GM12801 (cell line): ENCODE measurements around the gene PDCD1.

Source experiments
- TF ChIP-seq, protein P1 (sequence below): IDR thresholded peaks from one replicate; pipeline ENCODE4 v1.5.1; 2011; ENCODE audit warnings: control low read depth; ENCODE audit not compliant: insufficient read length; ENCODE audit errors: extremely low read depth

PDCD1 gene

DNA sequence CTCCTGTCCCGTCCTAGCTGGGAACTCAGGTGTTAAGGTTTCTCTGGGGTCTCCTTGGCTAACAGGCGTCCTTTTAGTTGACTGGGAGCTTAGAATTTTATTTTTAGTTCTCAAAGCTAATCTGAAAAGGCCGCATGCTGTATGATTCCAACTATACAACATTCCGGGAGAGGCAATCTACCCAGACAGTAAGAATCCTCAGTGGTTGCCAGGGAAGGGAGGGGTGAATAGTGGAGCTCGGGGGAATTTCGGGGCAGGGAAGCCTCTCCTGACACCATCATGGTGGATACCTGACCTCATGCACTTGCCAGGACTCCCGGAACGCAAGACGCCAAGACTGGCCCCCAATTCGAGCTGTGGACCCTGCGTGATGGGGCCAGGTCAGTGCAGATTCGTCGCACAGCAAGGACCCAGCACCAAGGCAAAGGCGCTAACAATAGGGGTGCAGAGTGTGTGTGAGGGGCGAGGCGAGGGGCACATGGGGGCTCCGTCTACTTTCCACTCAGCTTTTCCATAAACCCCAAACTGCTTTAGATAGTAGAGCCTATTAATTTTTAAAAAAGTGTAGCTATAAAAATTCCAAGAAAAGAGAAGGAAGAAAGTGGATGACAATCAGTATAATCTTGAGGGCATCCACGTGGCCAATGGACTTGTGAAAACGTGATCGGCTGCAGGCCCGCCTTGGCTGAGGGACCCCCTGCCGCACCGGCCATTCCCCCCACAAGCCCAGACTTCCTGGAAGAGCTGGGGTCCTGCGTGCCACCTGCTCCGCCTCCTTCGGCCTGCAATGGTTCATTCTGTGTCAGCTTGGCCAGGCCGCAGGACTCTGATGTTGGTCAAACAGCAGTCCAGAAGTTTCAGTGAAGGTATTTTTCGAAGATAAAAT is 17.3 kb downstream of the PDCD1 start:
- TF ChIP-seq, protein P1, sequence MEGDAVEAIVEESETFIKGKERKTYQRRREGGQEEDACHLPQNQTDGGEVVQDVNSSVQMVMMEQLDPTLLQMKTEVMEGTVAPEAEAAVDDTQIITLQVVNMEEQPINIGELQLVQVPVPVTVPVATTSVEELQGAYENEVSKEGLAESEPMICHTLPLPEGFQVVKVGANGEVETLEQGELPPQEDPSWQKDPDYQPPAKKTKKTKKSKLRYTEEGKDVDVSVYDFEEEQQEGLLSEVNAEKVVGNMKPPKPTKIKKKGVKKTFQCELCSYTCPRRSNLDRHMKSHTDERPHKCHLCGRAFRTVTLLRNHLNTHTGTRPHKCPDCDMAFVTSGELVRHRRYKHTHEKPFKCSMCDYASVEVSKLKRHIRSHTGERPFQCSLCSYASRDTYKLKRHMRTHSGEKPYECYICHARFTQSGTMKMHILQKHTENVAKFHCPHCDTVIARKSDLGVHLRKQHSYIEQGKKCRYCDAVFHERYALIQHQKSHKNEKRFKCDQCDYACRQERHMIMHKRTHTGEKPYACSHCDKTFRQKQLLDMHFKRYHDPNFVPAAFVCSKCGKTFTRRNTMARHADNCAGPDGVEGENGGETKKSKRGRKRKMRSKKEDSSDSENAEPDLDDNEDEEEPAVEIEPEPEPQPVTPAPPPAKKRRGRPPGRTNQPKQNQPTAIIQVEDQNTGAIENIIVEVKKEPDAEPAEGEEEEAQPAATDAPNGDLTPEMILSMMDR = no peak

DNA sequence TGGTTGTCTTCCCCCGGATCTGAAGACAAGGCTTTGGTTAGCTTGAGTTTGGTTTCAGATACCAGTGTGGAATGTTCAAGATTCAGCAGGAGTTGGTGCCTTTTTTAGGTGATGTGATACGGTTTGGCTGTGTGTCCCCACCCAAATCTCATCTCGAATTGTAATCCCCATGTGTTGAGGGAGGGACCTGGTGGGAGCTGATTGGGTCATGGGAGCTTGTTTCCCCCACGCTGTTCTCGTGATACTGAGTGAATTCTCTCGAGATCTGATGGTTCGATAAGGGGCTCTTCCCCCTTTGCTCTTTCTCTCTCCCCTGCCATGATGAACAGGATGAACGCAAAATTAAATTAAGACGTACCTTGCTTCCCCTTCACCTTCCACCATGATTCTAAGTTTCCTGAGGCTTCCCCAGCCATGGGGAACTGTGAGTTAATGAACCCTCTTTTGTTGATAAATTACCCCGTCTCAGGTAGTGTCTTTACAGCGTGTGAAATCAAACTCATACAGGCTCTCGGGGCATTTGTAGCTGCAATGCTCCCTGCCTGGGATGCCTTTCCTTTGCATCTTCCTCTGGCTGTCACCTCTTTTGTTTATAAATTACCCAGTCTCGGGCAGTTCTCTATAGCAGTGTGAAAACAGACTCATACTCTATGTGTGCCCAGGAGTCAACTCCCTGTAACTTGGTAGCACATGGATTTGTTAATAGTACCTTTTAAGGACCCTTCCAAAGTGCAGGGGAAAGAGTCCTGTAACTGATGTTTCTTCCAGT is 21.3 kb downstream of the PDCD1 start:
- TF ChIP-seq, protein P1 = no peak

DNA sequence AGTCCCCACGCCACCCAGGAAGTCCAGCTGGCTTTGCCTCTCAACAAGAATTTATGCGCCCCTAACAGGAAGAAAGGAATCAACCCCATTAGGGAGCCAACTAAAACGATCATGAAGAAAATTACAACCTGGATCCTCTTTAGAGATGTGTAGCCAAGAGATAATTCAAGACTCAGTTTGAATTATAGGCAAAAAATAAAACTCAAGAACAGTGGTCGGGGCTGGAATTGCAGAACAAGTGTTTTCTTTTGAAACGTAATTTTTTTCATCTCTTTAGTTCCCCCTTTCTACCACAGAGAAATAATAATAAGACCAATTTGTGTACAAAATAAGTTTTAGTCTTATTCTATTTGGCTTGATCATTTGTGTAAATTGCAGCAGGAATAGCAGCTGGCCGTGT is 22.4 kb downstream of the PDCD1 start:
- TF ChIP-seq, protein P1 = no peak

DNA sequence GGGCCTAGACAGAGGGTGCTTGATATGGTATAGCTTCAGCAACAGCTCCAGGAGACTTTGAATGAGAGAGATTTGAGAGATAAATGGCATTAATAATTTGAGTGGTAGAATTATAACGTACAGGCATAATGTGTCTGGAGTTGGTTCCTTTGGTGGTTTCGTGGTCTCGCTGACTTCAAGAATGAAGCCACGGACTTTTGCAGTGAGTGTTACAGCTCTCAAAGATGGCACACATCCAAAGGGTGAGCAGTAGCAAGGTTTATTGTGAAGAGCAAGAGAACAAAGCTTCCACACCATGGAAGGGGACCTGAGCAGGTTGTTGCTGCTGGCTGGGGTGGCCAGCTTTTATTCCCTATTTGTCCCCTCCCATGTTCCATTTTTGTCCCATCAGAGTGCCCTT is 23.1 kb downstream of the PDCD1 start:
- TF ChIP-seq, protein P1 = no peak

DNA sequence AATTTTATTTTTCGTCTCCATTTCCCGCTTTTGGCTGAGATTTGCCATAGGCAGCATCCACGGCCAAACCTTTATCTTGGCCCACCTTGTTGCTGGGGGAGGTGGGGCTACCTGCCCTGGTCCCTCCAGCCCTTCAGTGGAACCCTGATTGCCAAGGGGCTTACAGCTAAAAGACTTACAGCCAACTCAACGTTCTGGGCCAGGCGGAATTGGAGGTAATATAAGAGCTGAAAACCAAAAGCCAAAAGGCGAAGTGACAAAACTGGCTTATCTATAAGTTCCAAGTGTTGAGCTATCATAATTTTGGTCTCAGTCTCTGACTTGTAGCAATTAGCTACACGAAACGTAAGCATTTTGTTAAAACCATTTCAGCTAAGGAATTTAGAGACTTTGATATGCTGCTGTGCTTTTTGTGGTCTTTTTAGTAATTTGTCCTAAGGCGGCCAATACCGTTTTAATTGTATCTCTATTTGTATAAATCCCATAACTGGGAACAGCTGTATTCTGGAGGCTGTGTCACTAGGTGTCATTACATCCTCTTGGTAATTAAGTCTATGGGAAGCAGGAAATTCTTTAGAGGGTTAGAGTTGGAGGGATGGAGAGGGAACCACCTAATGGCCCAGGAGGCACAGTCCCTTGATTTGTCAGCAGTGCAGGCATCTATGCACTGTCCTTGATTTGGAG is 24.0 kb downstream of the PDCD1 start:
- TF ChIP-seq, protein P1 = no peak

DNA sequence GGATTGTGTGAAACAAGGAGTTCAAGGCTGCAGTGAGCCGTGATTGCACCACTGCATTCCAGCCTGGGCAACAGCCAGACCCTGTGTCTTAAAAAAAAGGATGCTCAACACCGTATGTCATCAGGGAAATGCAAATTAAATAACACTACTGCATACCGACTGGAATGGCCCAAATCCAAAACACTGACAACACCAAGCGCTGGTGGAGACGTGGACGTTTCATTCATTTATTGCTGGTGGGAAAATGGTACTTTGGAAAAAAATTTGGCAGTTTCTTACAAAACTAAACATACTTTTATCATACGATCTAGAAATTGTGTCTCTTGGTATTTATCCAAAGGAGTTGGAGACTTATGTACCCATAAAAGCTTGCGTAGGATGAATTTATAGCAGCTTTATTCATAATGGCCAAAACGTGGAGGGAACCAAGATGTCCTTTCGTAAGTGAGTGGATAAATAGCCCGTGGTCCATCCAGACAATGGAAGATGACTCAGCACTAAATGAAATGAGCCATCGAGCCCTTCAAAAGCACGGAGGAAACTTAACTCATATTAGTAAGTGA is 25.5 kb downstream of the PDCD1 start:
- TF ChIP-seq, protein P1 = no peak

DNA sequence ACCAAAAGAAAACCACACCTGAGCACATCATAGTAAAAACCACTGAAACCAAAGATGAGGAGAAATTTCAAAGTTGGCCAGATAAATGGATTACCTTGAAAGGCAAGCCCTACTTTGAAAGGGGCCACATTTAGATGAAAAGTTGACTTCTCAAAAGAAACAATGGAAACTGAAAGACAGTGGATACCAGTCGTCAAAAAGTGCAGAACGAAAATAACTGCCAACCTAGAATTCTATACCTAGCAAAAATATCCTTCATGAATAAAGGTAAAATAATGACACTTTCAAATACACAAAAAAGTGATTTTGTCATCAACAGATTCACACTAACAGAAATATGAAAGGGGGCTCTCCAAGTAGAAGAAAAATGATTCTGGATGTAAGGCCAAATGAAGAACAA is 31.3 kb downstream of the PDCD1 start:
- TF ChIP-seq, protein P1 = no peak
